Mesenchymal stem cell (in vitro differentiated cells and primary cell): ENCODE measurements around the gene FUT8.
"Not testable (repeated sequence)": the region's sequence is repeated elsewhere in the genome, so short reads cannot be mapped to it uniquely, and the experiment has no call there.

Experiments used
- DNase-seq: peaks from one replicate; pipeline ENCODE4 v3.0.0-alpha.2; 2013
- H2AFZ ChIP-seq: one replicate; pipeline ENCODE4 v1.6.1; 2013; ENCODE audit warnings: low read depth, mild to moderate bottlenecking, control low read depth, inconsistent platforms, low read length, moderate library complexity
- H2AK5ac ChIP-seq: 2 replicates; pipeline ENCODE4 v1.6.1; 2013; ENCODE audit warnings: low read length, moderate library complexity, mild to moderate bottlenecking, inconsistent platforms; ENCODE audit not compliant: severe bottlenecking
- H2BK120ac ChIP-seq: one replicate; pipeline ENCODE4 v1.6.1; 2013; ENCODE audit warnings: low read depth, mild to moderate bottlenecking, inconsistent platforms, low read length, moderate library complexity
- H2BK12ac ChIP-seq, 2 experiments: one replicate each; pipeline ENCODE4 v1.6.1; 2013; ENCODE audit warnings: inconsistent platforms in 2 of 2, low read length in 2 of 2, mild to moderate bottlenecking in 2 of 2, moderate library complexity in 2 of 2, control low read depth in 1 of 2
- H2BK15ac ChIP-seq: one replicate; pipeline ENCODE4 v1.6.1; 2013; ENCODE audit warnings: mild to moderate bottlenecking, low read depth, inconsistent platforms; ENCODE audit not compliant: poor library complexity, severe bottlenecking
- H2BK5ac ChIP-seq: 2 replicates; pipeline ENCODE4 v1.6.1; 2013; ENCODE audit warnings: low read depth, mild to moderate bottlenecking, low read length, control low read depth, inconsistent platforms; ENCODE audit not compliant: poor library complexity, severe bottlenecking
- H3K14ac ChIP-seq, 2 experiments: one replicate each; pipeline ENCODE4 v1.6.1; 2013; ENCODE audit warnings: inconsistent platforms in 2 of 2, low read length in 2 of 2, control low read depth in 1 of 2, mild to moderate bottlenecking in 1 of 2, moderate library complexity in 1 of 2
- H3K18ac ChIP-seq, 2 experiments: one replicate each; pipeline ENCODE4 v1.6.1; 2013; ENCODE audit warnings: inconsistent platforms in 2 of 2, low read length in 2 of 2, control low read depth in 1 of 2, low read depth in 1 of 2, mild to moderate bottlenecking in 1 of 2
- H3K23ac ChIP-seq, 2 experiments: one replicate each; pipeline ENCODE4 v1.6.1; 2013; ENCODE audit warnings: inconsistent platforms in 2 of 2, low read length in 2 of 2, mild to moderate bottlenecking in 2 of 2, moderate library complexity in 2 of 2, control low read depth in 1 of 2
- H3K27ac ChIP-seq: 2 replicates; pipeline ENCODE4 v1.5.1; 2013; ENCODE audit warnings: mild to moderate bottlenecking, moderate library complexity, low read length, control low read depth, inconsistent platforms; ENCODE audit not compliant: poor library complexity, severe bottlenecking
- H3K27me3 ChIP-seq, 2 experiments: 2 replicates each; pipeline versions ENCODE4 v1.6.1 to v1.7.0; 2013; ENCODE audit warnings: low read length in 2 of 2, mild to moderate bottlenecking in 2 of 2, moderate library complexity in 2 of 2, control low read depth in 1 of 2, inconsistent platforms in 1 of 2; ENCODE audit not compliant: control insufficient read depth in 1 of 2, insufficient read depth in 1 of 2
- H3K36me3 ChIP-seq, 2 experiments: 2 replicates each; pipeline versions ENCODE4 v1.6.1 to v1.7.0; 2013; ENCODE audit warnings: low read length in 2 of 2, control low read depth in 1 of 2, inconsistent platforms in 1 of 2, low read depth in 1 of 2, mild to moderate bottlenecking in 1 of 2; ENCODE audit not compliant: insufficient read depth in 2 of 2, control insufficient read depth in 1 of 2
- H3K4ac ChIP-seq, 2 experiments: one replicate each; pipeline ENCODE4 v1.6.1; 2013; ENCODE audit warnings: inconsistent platforms in 2 of 2, low read length in 2 of 2, mild to moderate bottlenecking in 2 of 2, moderate library complexity in 2 of 2, control low read depth in 1 of 2, low read depth in 1 of 2
- H3K4me1 ChIP-seq: 2 replicates; pipeline ENCODE4 v1.6.1; 2013; ENCODE audit warnings: low read depth, low read length, control low read depth; ENCODE audit not compliant: control insufficient read depth, insufficient read depth
- H3K4me2 ChIP-seq: 2 replicates; pipeline ENCODE4 v1.6.1; 2013; ENCODE audit warnings: low read length, mild to moderate bottlenecking, inconsistent platforms; ENCODE audit not compliant: poor library complexity, severe bottlenecking
- H3K4me3 ChIP-seq, 2 experiments: 2 replicates each; pipeline versions ENCODE4 v1.5.1 to v1.7.0; 2013; ENCODE audit warnings: low read length in 2 of 2, mild to moderate bottlenecking in 2 of 2, control low read depth in 1 of 2, low read depth in 1 of 2; ENCODE audit not compliant: insufficient read depth in 1 of 2
- H3K79me1 ChIP-seq: replicated peaks from 2 replicates; pipeline ENCODE4 v1.6.1; 2013; ENCODE audit warnings: mild to moderate bottlenecking, control low read depth, low read length, inconsistent platforms; ENCODE audit not compliant: poor library complexity, severe bottlenecking
- H3K9ac ChIP-seq: 2 replicates; pipeline ENCODE4 v1.7.0; 2013; ENCODE audit warnings: mild to moderate bottlenecking, low read length, moderate library complexity
- H3K9me3 ChIP-seq: 2 replicates; pipeline ENCODE4 v1.7.0; 2013; ENCODE audit warnings: mild to moderate bottlenecking, low read length; ENCODE audit not compliant: control insufficient read depth
- H4K8ac ChIP-seq: one replicate; pipeline ENCODE4 v1.6.1; 2013; ENCODE audit warnings: inconsistent platforms, mild to moderate bottlenecking, low read length, moderate library complexity
- H4K91ac ChIP-seq: one replicate; pipeline ENCODE4 v1.6.1; 2013; ENCODE audit warnings: mild to moderate bottlenecking, low read length, inconsistent platforms
- WGBS: methylation state at CpG from one replicate; pipeline ENCODE4 v1.1.7; 2013; ENCODE audit warnings: mixed read lengths; 5-methylcytosine and 5-hydroxymethylcytosine counted together

FUT8 gene

GRCh38 chr14:65716813-65717212 lies 304.3 kb downstream of the FUT8 start:
- H3K18ac ChIP-seq, H2BK15ac ChIP-seq, H3K27ac ChIP-seq, H3K4me1 ChIP-seq, H2AK5ac ChIP-seq, H3K14ac ChIP-seq, H2BK5ac ChIP-seq, H3K4me2 ChIP-seq, H2AFZ ChIP-seq, H2BK12ac ChIP-seq, H3K79me1 ChIP-seq, H2BK120ac ChIP-seq, H3K4ac ChIP-seq, H4K8ac ChIP-seq, H3K4me3 ChIP-seq, H4K91ac ChIP-seq, H3K23ac ChIP-seq, H3K27me3 ChIP-seq, DNase-seq, H3K9ac ChIP-seq: not testable (repeated sequence)
- Histone ChIP-seq H3K36me3 (peaks cover 0 to 16% of the 10 kb centered on the region in 2 experiments), H3K9me3 (peaks cover 35% of the 10 kb centered on the region)
- 97% methylated on average over 21 of the region's 35 CpGs for WGBS

- not testable (repeated sequence) for H3K18ac ChIP-seq, H3K79me1 ChIP-seq, H2AK5ac ChIP-seq, H2BK15ac ChIP-seq, H3K27ac ChIP-seq, H2BK5ac ChIP-seq, H4K91ac ChIP-seq, DNase-seq, H4K8ac ChIP-seq, H3K4me1 ChIP-seq, H2BK12ac ChIP-seq, H3K27me3 ChIP-seq, H3K4me3 ChIP-seq, H3K9ac ChIP-seq, H3K23ac ChIP-seq, H3K4ac ChIP-seq, H3K4me2 ChIP-seq, H3K14ac ChIP-seq, H2AFZ ChIP-seq, H2BK120ac ChIP-seq
- WGBS: 98% methylated on average over 24 of the region's 29 CpGs
- Histone ChIP-seq H3K36me3 (peaks cover 0 to 23% of the 10 kb centered on the region in 2 experiments), H3K9me3 (peaks cover 35% of the 10 kb centered on the region)
These were observed 304.9 kb downstream of the FUT8 start for GRCh38 chr14:65717384-65717915.

GRCh38 chr14:65718629-65719028 lies 306.1 kb downstream of the FUT8 start:
- H3K27me3 ChIP-seq: no peaks in the 10 kb centered on the region
- peaks cover 0 to 35% of the 10 kb centered on the region in 2 experiments for H3K36me3 ChIP-seq
- peaks cover 6% of the 10 kb centered on the region for H3K79me1 ChIP-seq
- no peak overlapping the region for H4K8ac ChIP-seq
- no peak overlapping the region for H3K27ac ChIP-seq
- H3K4me2 ChIP-seq: no peak overlapping the region
- no peak for DNase-seq
- H3K18ac ChIP-seq: no peak overlapping the region
- H2BK12ac ChIP-seq: no peak overlapping the region
- H3K4me1 ChIP-seq: no peaks in the 10 kb centered on the region
- no peak overlapping the region for H3K4me3 ChIP-seq
- WGBS: no CpG with 5 or more reads among the region's 1 CpG
- no peak overlapping the region for H2BK120ac ChIP-seq
- H3K9ac ChIP-seq: no peak overlapping the region
- H3K9me3 ChIP-seq: peaks cover 31% of the 10 kb centered on the region
- no peak overlapping the region for H3K4ac ChIP-seq
- H3K14ac ChIP-seq: no peak overlapping the region
- H2BK5ac ChIP-seq: no peak overlapping the region
- no peak overlapping the region for H2AK5ac ChIP-seq
- H2BK15ac ChIP-seq: no peak overlapping the region
- H2AFZ ChIP-seq: no peak overlapping the region
- H4K91ac ChIP-seq: no peak overlapping the region
- H3K23ac ChIP-seq: no peak overlapping the region

- no peak overlapping the region for H2BK15ac ChIP-seq
- H2AFZ ChIP-seq: no peak overlapping the region
- H3K4ac ChIP-seq: no peak overlapping the region
These were observed 307.6 kb downstream of the FUT8 start for GRCh38 chr14:65720171-65720570.

More at GRCh38 chr14:65720171-65720570, 307.6 kb downstream of the FUT8 start:
- no peak overlapping the region for H4K91ac ChIP-seq
- H2BK120ac ChIP-seq: no peak overlapping the region
- no peaks in the 10 kb centered on the region for H3K27me3 ChIP-seq
- no peak overlapping the region for H2BK12ac ChIP-seq
- no peak overlapping the region for H3K4me2 ChIP-seq
- H3K27ac ChIP-seq: no peak overlapping the region
- peaks cover 0 to 49% of the 10 kb centered on the region in 2 experiments for H3K36me3 ChIP-seq
- no peak overlapping the region for H3K9ac ChIP-seq
- H2AK5ac ChIP-seq: no peak overlapping the region
- H4K8ac ChIP-seq: no peak overlapping the region
- H2BK5ac ChIP-seq: no peak overlapping the region
- peaks cover 6% of the 10 kb centered on the region for H3K79me1 ChIP-seq
- 96% methylated on average over 1 of the region's 1 CpG for WGBS
- no peak overlapping the region for H3K18ac ChIP-seq
- no peak for DNase-seq
- no peak overlapping the region for H3K4me3 ChIP-seq
- no peak overlapping the region for H3K14ac ChIP-seq
- no peak overlapping the region for H3K23ac ChIP-seq
- H3K4me1 ChIP-seq: no peaks in the 10 kb centered on the region
- H3K9me3 ChIP-seq: peaks cover 23% of the 10 kb centered on the region
